HepG2 (cell line): ENCODE measurements around the gene FDXACB1. TPM values are rescaled to one million over a fixed set of nuclear protein-coding genes. Genes with fewer than 3 reads are reported as not detected.

Source experiments
- ATAC-seq: fragments of 200-7000 bp; cut with Tn5 transposase; 3 replicates; pipeline ENCODE4 v1.9.1; 2020; ENCODE audit warnings: mild to moderate bottlenecking, moderate library complexity
- BruUV-seq: library from RNA; stranded (reverse); fragments of 400-500 nt; replicated peaks from 2 replicates; lab custom pipeline; 2021; lab: Mats Ljungman, UMichigan
- CTCF ChIA-PET: fragments of 300-600 bp; formaldehyde crosslinking; extraction: SDS; loops from one replicate; lab custom pipeline; 2021; ENCODE audit warnings: low total read pairs, inconsistent platforms, low intra/inter-chr PET ratio; lab: Yijun Ruan, JAX
- POLR2A ChIA-PET: fragments of 350-600 bp; sonication (Branson Sonifier 250); formaldehyde crosslinking; loops from one replicate; lab custom pipeline; 2020; ENCODE audit warnings: antibody characterized with exemption, inconsistent platforms; lab: Yijun Ruan, JAX
- DNase-seq: peaks from one replicate; pipeline ENCODE4 v3.0.0-alpha.2; 2015; ENCODE audit warnings: low spot score
- FAIRE-seq: peaks from 3 replicates; lab custom pipeline; 2011; peaks lifted over from hg19 to GRCh38; lab: Jason Lieb, UNC
- H2AFZ ChIP-seq: one replicate; pipeline ENCODE4 v1.6.1; 2011; ENCODE audit warnings: low read length, inconsistent platforms
- H3K27ac ChIP-seq: fragments of 300-600 bp; 3 replicates; pipeline ENCODE4 v1.8.0; 2011; ENCODE audit warnings: mixed run types, mild to moderate bottlenecking, mixed read lengths, low read length, inconsistent platforms; ENCODE audit not compliant: insufficient read depth; ENCODE audit errors: extremely low read length
- H3K27me3 ChIP-seq, 2 experiments: fragments of 200-600 bp in 1 of 2; 2 replicates in 1 of 2; 3 replicates in 1 of 2; pipeline versions ENCODE4 v1.6.0 to v1.8.0; 2011; ENCODE audit warnings: low read length in 2 of 2, mild to moderate bottlenecking in 2 of 2, moderate library complexity in 2 of 2, inconsistent platforms in 1 of 2; ENCODE audit not compliant: insufficient read depth in 2 of 2, control insufficient read depth in 1 of 2
- H3K36me3 ChIP-seq, 2 experiments: fragments of 200-600 bp in 1 of 2; replicated peaks in 1 of 2; 2 replicates in 1 of 2; 3 replicates in 1 of 2; pipeline versions ENCODE4 v1.5.1 to v1.8.0; 2011; ENCODE audit warnings: low read length in 2 of 2, inconsistent platforms in 1 of 2; ENCODE audit not compliant: insufficient read depth in 2 of 2, control insufficient read depth in 1 of 2
- H3K4me1 ChIP-seq: 2 replicates; pipeline ENCODE4 v1.5.1; 2012; ENCODE audit warnings: low read length, inconsistent platforms; ENCODE audit not compliant: insufficient read depth
- H3K4me2 ChIP-seq: 2 replicates; pipeline ENCODE4 v1.6.0; 2011; ENCODE audit warnings: low read depth, low read length, inconsistent platforms
- H3K4me3 ChIP-seq, 3 experiments: fragments of 200-600 bp in 1 of 3; sonication (generic), shearing (Covaris generic) in 1 of 3; replicated peaks in 1 of 3; 2 replicates each; pipeline ENCODE4 v1.5.1; 2011 to 2016; ENCODE audit warnings: low read length in 3 of 3, inconsistent platforms in 2 of 3, low read depth in 2 of 3, mild to moderate bottlenecking in 2 of 3, control low read depth in 1 of 3, mixed read lengths in 1 of 3; ENCODE audit not compliant: insufficient read depth in 1 of 3
- H3K79me2 ChIP-seq: one replicate; pipeline ENCODE4 v1.6.1; 2011; ENCODE audit warnings: low read length, inconsistent platforms; ENCODE audit not compliant: insufficient read depth
- H3K9ac ChIP-seq: 2 replicates; pipeline ENCODE4 v1.6.0; 2011; ENCODE audit warnings: mild to moderate bottlenecking, low read depth, low read length, inconsistent platforms; ENCODE audit not compliant: insufficient read depth
- H3K9me3 ChIP-seq: 2 replicates; pipeline ENCODE4 v1.5.1; 2012; ENCODE audit warnings: mild to moderate bottlenecking, low read length
- H4K20me1 ChIP-seq: 2 replicates; pipeline ENCODE4 v1.6.0; 2011; ENCODE audit warnings: inconsistent platforms, mild to moderate bottlenecking, low read length, moderate library complexity; ENCODE audit not compliant: insufficient read depth
- CEBPG ChIP-seq: IDR thresholded peaks from 2 replicates; pipeline ENCODE4 v1.6.1; 2016
- FOXK1 ChIP-seq: sonication (generic); formaldehyde crosslinking; IDR thresholded peaks from 2 replicates; pipeline ENCODE4 v1.4.0; 2020; ENCODE audit warnings: low read depth, missing genetic modification reagents, borderline replicate concordance
- GATAD2A ChIP-seq: IDR thresholded peaks from 2 replicates; pipeline ENCODE4 v1.6.1; 2016
- HNF1B ChIP-seq: sonication (generic); formaldehyde crosslinking; IDR thresholded peaks from 2 replicates; pipeline ENCODE4 v1.5.1; 2020; ENCODE audit warnings: mild to moderate bottlenecking, moderate library complexity, missing genetic modification reagents
- HNF4A ChIP-seq: sonication (generic); formaldehyde crosslinking; IDR thresholded peaks from 2 replicates; pipeline ENCODE4 v1.4.0; 2020; ENCODE audit warnings: missing genetic modification reagents
- HNF4G ChIP-seq, 2 experiments: sonication (generic) in 1 of 2; formaldehyde crosslinking in 1 of 2; IDR thresholded peaks; 2 replicates each; pipeline versions ENCODE4 v1.4.0 to v1.6.1; 2011 to 2020; ENCODE audit warnings: borderline replicate concordance in 2 of 2, low read depth in 2 of 2, mild to moderate bottlenecking in 2 of 2, low read length in 1 of 2, missing genetic modification reagents in 1 of 2, moderate library complexity in 1 of 2
- MEF2D ChIP-seq: sonication (generic); formaldehyde crosslinking; IDR thresholded peaks from 2 replicates; pipeline ENCODE4 v1.5.1; 2020; ENCODE audit warnings: mild to moderate bottlenecking, missing genetic modification reagents
- MTA3 ChIP-seq: sonication (generic); formaldehyde crosslinking; IDR thresholded peaks from 2 replicates; pipeline ENCODE4 v1.4.0; 2020; ENCODE audit warnings: missing genetic modification reagents
- NCOR1 ChIP-seq: fragments of 200-600 bp; sonication (generic); IDR thresholded peaks from 2 replicates; pipeline ENCODE4 v1.7.0; 2017; ENCODE audit warnings: antibody characterized with exemption, low read length, borderline replicate concordance
- POLR2AphosphoS5 ChIP-seq: IDR thresholded peaks from 2 replicates; pipeline ENCODE4 v1.6.1; 2012; ENCODE audit warnings: low read depth, low read length
- SAP130 ChIP-seq: IDR thresholded peaks from 2 replicates; pipeline ENCODE4 v1.6.1; 2016; ENCODE audit warnings: low read depth
- YEATS4 ChIP-seq: sonication (generic); formaldehyde crosslinking; IDR thresholded peaks from 2 replicates; pipeline ENCODE4 v1.4.0; 2020; ENCODE audit warnings: missing genetic modification reagents, borderline replicate concordance
- ZBTB43 ChIP-seq: sonication (generic); formaldehyde crosslinking; conservative IDR thresholded peaks from 2 replicates; pipeline ENCODE4 v1.4.0; 2020; ENCODE audit warnings: missing genetic modification reagents
- ZFX ChIP-seq: sonication (generic); formaldehyde crosslinking; IDR thresholded peaks from 2 replicates; pipeline ENCODE4 v1.4.0; 2020; ENCODE audit warnings: mild to moderate bottlenecking, low read depth, missing genetic modification reagents, moderate library complexity
- ZMAT3 ChIP-seq: sonication (generic); formaldehyde crosslinking; conservative IDR thresholded peaks from 2 replicates; pipeline ENCODE4 v1.7.0; 2021; ENCODE audit warnings: missing genetic modification reagents
- ZNF331 ChIP-seq: sonication (generic); formaldehyde crosslinking; IDR thresholded peaks from 2 replicates; pipeline ENCODE4 v1.4.0; 2020; ENCODE audit warnings: missing genetic modification reagents
- ZNF441 ChIP-seq: sonication (generic); formaldehyde crosslinking; IDR thresholded peaks from 2 replicates; pipeline ENCODE4 v1.7.0; 2021; ENCODE audit warnings: missing genetic modification reagents, borderline replicate concordance
- ZNF670 ChIP-seq: sonication (generic); formaldehyde crosslinking; IDR thresholded peaks from 2 replicates; pipeline ENCODE4 v1.8.0; 2022; ENCODE audit warnings: mild to moderate bottlenecking, missing genetic modification reagents, borderline replicate concordance
- ZNF709 ChIP-seq: sonication (generic); formaldehyde crosslinking; IDR thresholded peaks from 2 replicates; pipeline ENCODE4 v1.5.0; 2020; ENCODE audit warnings: mild to moderate bottlenecking, missing genetic modification reagents
- ZNF800 ChIP-seq: sonication (generic); formaldehyde crosslinking; IDR thresholded peaks from 2 replicates; pipeline ENCODE4 v1.4.0; 2020; ENCODE audit warnings: missing genetic modification reagents
- WGBS: methylation state at CpG from one replicate; pipeline ENCODE4 v1.1.6; 2017; ENCODE audit warnings: low lambda C conversion rate; 5-methylcytosine and 5-hydroxymethylcytosine counted together
- in situ Hi-C: cut with HindIII; loops from 2 replicates; pipeline ENCODE4 v1.10.0; 2017; ENCODE audit warnings: low pct_unique_long_range_greater_than_20kb; ENCODE audit not compliant: extremely low pct_ligation_motif_present
- intact Hi-C: fragments of 100-400 bp; cut with micrococcal nuclease; formaldehyde crosslinking; loops from one replicate; pipeline ENCODE4 v1.10.0; 2022; ENCODE audit not compliant: unreplicated experiment
- polyA plus RNA-seq, 8 experiments: library from polyadenylated mRNA; depleted of rRNA in 3 of 8; stranded (reverse) in 7 of 8; unstranded in 1 of 8; fragments of >200 nt; fragmentation: Illumina TruSeq in 4 of 8; extraction: Trizol in 4 of 8; gene quantifications; 2 replicates each; pipeline versions ENCODE4 v1.2.1 to v1.2.3, GENCODE V29; 2011 to 2016; ENCODE audit warnings: low read depth in 4 of 8, missing spikeins in 1 of 8, mixed read lengths in 1 of 8; ENCODE audit not compliant: insufficient read depth in 1 of 8
- total RNA-seq, 5 experiments: library from RNA; depleted of rRNA; stranded (reverse); fragments of >200 nt; fragmentation: Illumina TruSeq; extraction: Trizol; gene quantifications; 2 replicates each; pipeline ENCODE4 v1.2.3, GENCODE V29; 2016; ENCODE audit warnings: low read depth in 1 of 5

The FDXACB1 gene
- total and polyA plus RNA-seq, 2 of the 13 experiments (the other 11 are each of a cell fraction or from before 2014, with no cell fraction given), result 1.1 to 3.4 TPM

- intact Hi-C loops, result loop anchor here (2.0 kb wide), 1 partner anchor 39 kb away; the partner anchor contains the start of genes CFAP68 and FDXACB1
- peak overlapping the region; percentile 62 for H2AFZ ChIP-seq
- DNase-seq, result peak; percentile 66
- peak; percentile 46; the same call in 1 of the 2 replicates for TF ChIP-seq POLR2AphosphoS5
- 0 out of 2 replicates have a peak, but pooled peaks have one; percentile 9 for TF ChIP-seq ZMAT3 (CRISPR knock-in tag)
- no peak for TF ChIP-seq ZNF800
- TF ChIP-seq ZNF441 (CRISPR knock-in tag), result peak; percentile 41; the same call in 1 of the 2 replicates
- peak; percentile 37; the same call in 1 of the 2 replicates for TF ChIP-seq SAP130 (CRISPR knock-in tag)
- TF ChIP-seq HNF4G (IDR thresholded peaks at IDR 0.05; ENCODE audit: borderline replicate concordance, low read depth, low read length), result peak; percentile 82
- TF ChIP-seq HNF4G (CRISPR knock-in tag; IDR thresholded peaks at IDR 0.05; ENCODE audit: borderline replicate concordance, low read depth), result no peak
- 0 out of 2 replicates have a peak, but pooled peaks have one; percentile 49 for TF ChIP-seq HNF1B
- no peak for TF ChIP-seq MTA3 (CRISPR knock-in tag)
- no peak for TF ChIP-seq ZNF670
- TF ChIP-seq NCOR1, result peak; percentile 37; the same call in 1 of the 2 replicates
- TF ChIP-seq GATAD2A, result peak; percentile 36; the same call in 1 of the 2 replicates
- TF ChIP-seq CEBPG, result peak; percentile 49
- peak; percentile 23; the same call in 1 of the 2 replicates for TF ChIP-seq ZFX
- TF ChIP-seq FOXK1 (CRISPR knock-in tag), result peak; percentile 29; the same call in 1 of the 2 replicates
- TF ChIP-seq ZNF331 (CRISPR knock-in tag), result 0 out of 2 replicates have a peak, but pooled peaks have one; percentile 17
- no peak for TF ChIP-seq ZNF709 (CRISPR knock-in tag)
- TF ChIP-seq MEF2D (CRISPR knock-in tag), result 0 out of 2 replicates have a peak, but pooled peaks have one; percentile 18
- peak; percentile 77 for TF ChIP-seq ZBTB43 (CRISPR knock-in tag)
- TF ChIP-seq HNF4A (CRISPR knock-in tag), result peak; percentile 87
- 0 out of 2 replicates have a peak, but pooled peaks have one; percentile 18 for TF ChIP-seq YEATS4 (CRISPR knock-in tag)
Observed at GRCh38 chr11:111917788-111918187, 38.8 kb upstream of the FDXACB1 start.

More at GRCh38 chr11:111917788-111918187, 38.8 kb upstream of the FDXACB1 start:
- H3K4me1 ChIP-seq, result peaks cover 87% of the 10 kb centered on the region
- ChIA-PET POLR2A (interaction anchor here (0.7 to 3.1 kb wide), 8 partner anchors 9 to 89 kb away, joined by 3 to 65 read pairs (median 6); partner anchors contain the start of gene ALG9), CTCF (no interaction called here)
- no peak for FAIRE-seq
- H3K9me3 ChIP-seq, result no peaks in the 10 kb centered on the region
- WGBS, result 4% methylated on average over 3 of the region's 3 CpGs
- in situ Hi-C loops, result no loop called here
- H4K20me1 ChIP-seq, result no peaks in the 10 kb centered on the region
- H3K27me3 ChIP-seq, result no peaks in the 10 kb centered on the region
- peak overlapping the region; percentile 62 for H3K9ac ChIP-seq
- no peaks in the 10 kb centered on the region for H3K79me2 ChIP-seq
- H3K4me3 ChIP-seq, result peak overlapping the region; percentile 49 to 66 (median 58); a peak in 5 of 6 replicates
- peak overlapping the region; percentile 75 for H3K4me2 ChIP-seq
- H3K36me3 ChIP-seq, result no peaks in the 10 kb centered on the region
- peak overlapping the region; percentile 66 for H3K27ac ChIP-seq
- peak; percentile 10; the same call in 1 of the 3 replicates for ATAC-seq
- no TSS peak for BruUV-seq
